HG03520 (cell line): ENCODE data around the gene TMEM44.
A peak's percentile ranks its signal among the peaks of the same experiment; 100 is the strongest.

Experiments
- ATAC-seq: cut with Tn5 transposase; IDR thresholded peaks from one replicate; pipeline ENCODE4 v1.9.1; 2021; ENCODE audit warnings: mild to moderate bottlenecking, moderate library complexity; ENCODE audit not compliant: unreplicated experiment

Gene TMEM44

GRCh38 chr3:194582196-194582905, 50.9 kb downstream of the TMEM44 start:
- ATAC-seq = no peak

- ATAC-seq = no peak
These were observed 54.1 kb downstream of the TMEM44 start for GRCh38 chr3:194579091-194579606.

GRCh38 chr3:194577986-194578905, 55.0 kb downstream of the TMEM44 start:
- ATAC-seq = no peak

- no peak for ATAC-seq
These were observed 57.6 kb downstream of the TMEM44 start for GRCh38 chr3:194575484-194576210.

- no peak for ATAC-seq
These were observed 58.4 kb downstream of the TMEM44 start for GRCh38 chr3:194574639-194575483.

GRCh38 chr3:194573680-194574437, 59.4 kb downstream of the TMEM44 start:
- ATAC-seq = peak; percentile 64

- ATAC-seq = no peak
These were observed 60.2 kb downstream of the TMEM44 start for GRCh38 chr3:194572944-194573491.

- no peak for ATAC-seq
These were observed 61.0 kb downstream of the TMEM44 start for GRCh38 chr3:194572143-194572789.

GRCh38 chr3:194571491-194572142, 61.6 kb downstream of the TMEM44 start:
- no peak for ATAC-seq

GRCh38 chr3:194570898-194571297, 62.3 kb downstream of the TMEM44 start:
- ATAC-seq = no peak

GRCh38 chr3:194570235-194570634, 63.0 kb downstream of the TMEM44 start:
- no peak for ATAC-seq

GRCh38 chr3:194569252-194569651, 64.0 kb downstream of the TMEM44 start:
- no peak for ATAC-seq

GRCh38 chr3:194565597-194566190, 67.5 kb downstream of the TMEM44 start:
- no peak for ATAC-seq

- no peak for ATAC-seq
These were observed 70.2 kb downstream of the TMEM44 start for GRCh38 chr3:194562986-194563385.

GRCh38 chr3:194561306-194561974, 71.8 kb downstream of the TMEM44 start:
- ATAC-seq = no peak

GRCh38 chr3:194560047-194560446, 73.2 kb downstream of the TMEM44 start:
- ATAC-seq = no peak

GRCh38 chr3:194559530-194559929, 73.7 kb downstream of the TMEM44 start:
- no peak for ATAC-seq
